GM19438 (cell line): ENCODE measurements around the gene GYPA.
"Not testable (repeated sequence)": the region's sequence is repeated elsewhere in the genome, so short reads cannot be mapped to it uniquely, and the experiment has no call there.

ENCODE experiments used
- ATAC-seq: cut with Tn5 transposase; IDR thresholded peaks from one replicate; pipeline ENCODE4 v1.9.1; 2021; ENCODE audit warnings: low read depth; ENCODE audit not compliant: unreplicated experiment

GYPA gene

GRCh38 chr4:144140594-144141295, at the start of gene GYPA:
GYPA (minus strand) TSS chr4:144140718; CDS start chr4:144140635, 83 bp downstream.
- not testable (repeated sequence) for ATAC-seq

- ATAC-seq = no peak
Measured at GRCh38 chr4:144190009-144190408, 49.5 kb upstream of the GYPA start.

DNA sequence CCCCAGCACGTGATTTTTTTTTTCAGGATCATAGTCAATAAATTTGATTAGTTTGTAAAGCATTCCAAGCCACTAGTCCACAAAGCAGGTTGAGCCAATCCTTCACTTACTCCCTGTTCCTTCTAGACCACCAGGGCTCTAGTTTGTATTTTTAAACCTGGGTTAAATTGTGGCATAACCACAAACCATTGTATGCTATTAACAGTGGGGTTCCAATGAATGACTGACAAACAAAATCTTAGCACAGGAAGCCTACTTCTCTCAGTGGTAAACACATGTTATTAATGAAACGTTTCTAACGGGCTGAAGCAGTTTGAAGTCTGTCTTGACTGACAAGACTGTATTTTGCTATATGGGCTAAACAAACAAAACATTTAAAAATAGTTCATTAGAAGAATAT, 48.6 kb upstream of the GYPA start:
- peak; percentile 82 for ATAC-seq

- ATAC-seq = no peak
Measured at GRCh38 chr4:144185086-144185485, 44.6 kb upstream of the GYPA start.

- no peak for ATAC-seq
Measured at GRCh38 chr4:144183165-144183564, 42.6 kb upstream of the GYPA start.

GRCh38 chr4:144181391-144181790, 40.9 kb upstream of the GYPA start:
- peak; percentile 50 for ATAC-seq

DNA sequence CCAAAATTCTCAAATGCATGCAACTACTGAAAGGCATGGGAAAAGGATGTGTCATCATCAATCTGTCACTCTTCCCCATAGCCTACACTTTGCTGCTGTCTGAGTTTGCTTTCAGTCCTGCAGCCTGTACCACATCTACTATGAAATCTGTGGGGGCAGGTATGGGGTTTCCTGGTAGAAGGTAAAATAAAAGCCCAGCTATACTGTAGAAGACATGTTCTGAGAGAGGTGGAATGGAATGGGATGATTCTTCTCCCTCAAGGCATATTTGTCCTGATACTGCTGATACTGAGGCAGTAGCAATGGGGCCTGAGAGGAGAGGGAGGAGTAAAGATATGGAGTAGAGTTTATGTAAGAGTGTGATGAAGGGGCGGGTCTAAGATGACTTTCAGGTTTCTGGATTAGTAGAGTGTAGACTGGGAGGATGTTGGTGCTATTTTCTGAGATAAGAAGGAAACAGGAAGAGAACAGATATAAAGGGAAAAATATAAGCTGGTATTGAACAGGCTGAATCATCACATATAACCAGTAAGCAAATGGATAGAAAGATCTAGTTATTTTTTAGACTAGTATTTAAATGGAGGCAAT, 38.7 kb upstream of the GYPA start:
- no peak for ATAC-seq

- ATAC-seq = no peak
Measured at GRCh38 chr4:144178414-144178813, 37.9 kb upstream of the GYPA start.

DNA sequence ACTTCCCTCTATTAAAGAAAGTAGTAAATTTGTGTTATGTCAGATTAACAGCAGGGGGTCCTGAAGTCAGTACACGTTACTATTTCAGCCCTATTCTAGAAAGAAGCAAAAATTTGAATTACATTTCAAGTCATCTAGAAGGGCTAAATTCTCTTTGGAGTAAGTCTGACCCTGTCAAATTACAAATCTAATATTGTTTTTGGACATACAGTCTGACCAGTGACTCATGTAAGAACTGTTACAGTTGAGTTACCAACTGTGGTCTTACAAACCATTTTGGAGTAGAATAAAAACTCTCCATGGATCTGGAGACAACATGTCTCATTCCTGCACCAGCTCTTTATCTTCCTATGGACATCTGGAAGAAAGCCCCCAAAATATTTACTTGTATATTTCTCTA, 36.0 kb upstream of the GYPA start:
- ATAC-seq = no peak

DNA sequence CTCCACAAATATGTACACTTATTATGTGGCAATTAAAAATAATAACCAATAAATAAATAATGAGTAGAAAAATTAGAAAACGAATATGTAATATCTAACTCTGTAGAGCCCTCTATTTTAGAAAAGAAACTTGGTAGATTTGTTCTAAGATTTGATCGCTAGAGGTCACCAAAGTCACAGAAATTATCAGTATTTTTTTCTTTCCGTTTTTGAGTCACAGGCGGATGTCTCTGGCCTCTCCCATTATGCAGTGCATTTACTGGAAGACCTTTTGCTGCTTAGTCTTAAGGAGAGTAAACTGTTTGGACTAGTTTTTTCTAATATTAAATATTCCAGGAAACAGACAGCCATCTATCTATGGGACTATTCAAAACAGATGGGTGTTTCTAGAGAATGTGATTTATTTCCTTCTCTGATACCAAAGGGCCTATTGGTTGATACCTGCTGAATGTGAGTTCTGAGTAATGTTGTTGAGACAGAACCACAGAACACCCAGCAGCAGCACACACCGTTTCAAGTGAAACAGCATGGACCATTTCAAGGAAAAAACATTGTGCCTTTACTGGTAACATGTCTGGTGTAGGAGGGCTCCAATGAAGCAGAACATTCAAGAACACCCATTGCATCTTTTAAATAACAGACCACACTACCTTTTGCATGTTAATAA, 34.0 kb upstream of the GYPA start:
- ATAC-seq = peak; percentile 84

GRCh38 chr4:144171697-144172096, 31.2 kb upstream of the GYPA start:
- no peak for ATAC-seq

DNA sequence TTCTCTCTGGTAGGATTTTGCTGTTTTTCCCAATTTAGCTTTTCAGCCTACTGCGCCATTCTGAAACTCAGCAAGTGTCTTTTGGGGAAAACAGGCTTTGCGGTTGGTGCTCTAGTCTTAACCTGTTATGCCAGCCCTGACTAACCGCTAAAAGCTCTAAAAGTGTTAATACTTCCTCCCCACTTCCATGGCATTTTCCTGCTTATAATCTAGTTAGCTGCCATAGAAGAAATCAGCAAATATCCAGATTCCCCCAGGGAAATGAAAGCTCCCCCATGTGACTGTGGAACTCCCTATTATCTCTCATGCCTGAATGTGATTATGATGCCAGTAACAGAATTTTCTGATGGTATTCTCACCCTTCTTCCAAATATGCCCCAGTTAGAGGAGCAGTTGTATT, 28.7 kb upstream of the GYPA start:
- ATAC-seq = no peak

DNA sequence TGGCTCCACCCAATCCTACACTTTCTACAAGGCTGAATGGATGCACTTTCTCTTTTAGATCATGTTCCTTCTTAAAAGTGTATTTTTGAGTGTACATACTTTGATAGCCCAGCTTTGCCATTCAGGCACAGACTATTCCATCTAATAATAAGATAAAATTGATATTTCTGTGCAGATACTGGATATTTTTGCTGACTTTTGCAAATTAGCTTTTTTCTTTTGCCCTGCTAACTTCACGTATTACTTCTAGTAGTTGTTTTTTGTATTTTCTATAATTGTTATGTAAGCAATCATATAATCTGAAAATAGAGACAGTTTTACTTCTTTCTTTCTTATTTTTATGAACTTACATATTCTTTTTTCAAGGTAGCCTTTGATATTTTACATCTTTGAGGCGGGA, 13.5 kb upstream of the GYPA start:
- no peak for ATAC-seq

DNA sequence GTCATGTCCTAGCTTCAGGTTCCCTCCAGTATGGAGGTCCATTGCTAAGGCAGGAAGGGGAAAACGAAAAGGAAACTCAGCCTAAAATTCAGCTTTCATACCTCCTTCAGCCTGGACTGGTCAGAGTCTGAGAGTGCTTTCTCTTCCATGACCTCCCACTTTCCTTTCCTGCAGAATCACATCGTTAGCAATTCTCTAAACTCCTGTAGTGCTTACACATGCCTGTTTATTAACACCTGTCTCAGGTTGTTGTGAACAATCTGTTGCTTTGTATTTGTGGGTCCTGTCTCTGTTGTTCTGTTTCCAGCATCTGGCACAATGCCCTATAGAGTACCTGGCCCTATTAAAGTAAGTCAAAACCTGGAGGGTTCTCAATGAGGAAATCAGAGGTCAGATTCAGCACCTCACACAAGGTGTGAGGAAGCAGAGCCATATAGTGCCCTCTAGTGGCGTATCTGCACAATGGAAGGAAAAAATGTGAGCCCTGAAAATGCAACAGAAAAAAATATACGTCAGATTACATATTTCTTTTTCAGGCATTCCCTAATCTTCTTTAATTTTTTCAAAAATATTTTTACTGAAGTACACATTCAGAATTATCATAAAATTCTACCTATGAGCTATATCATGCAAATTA, 2.3 kb upstream of the GYPA start:
- ATAC-seq = peak; percentile 74

DNA sequence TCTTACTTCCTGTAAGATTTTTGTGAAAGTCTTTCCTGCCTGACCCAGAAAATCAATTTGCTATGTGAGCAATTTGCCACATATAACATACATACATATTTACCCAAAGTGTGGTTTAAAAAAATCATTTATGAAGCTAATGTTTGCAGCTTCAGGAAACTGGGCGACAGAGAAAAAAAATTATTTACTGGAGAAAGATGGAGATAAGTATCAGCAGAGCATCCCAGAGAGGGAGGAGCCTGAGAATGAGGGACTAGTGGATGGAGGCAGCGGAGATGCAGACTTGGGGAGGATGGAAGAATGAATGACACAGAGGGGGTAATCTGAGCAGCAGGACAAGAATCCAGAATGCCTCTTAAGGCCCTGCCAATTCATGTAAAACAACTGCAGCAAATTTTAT, 975 bp upstream of the GYPA start:
- ATAC-seq = no peak

DNA sequence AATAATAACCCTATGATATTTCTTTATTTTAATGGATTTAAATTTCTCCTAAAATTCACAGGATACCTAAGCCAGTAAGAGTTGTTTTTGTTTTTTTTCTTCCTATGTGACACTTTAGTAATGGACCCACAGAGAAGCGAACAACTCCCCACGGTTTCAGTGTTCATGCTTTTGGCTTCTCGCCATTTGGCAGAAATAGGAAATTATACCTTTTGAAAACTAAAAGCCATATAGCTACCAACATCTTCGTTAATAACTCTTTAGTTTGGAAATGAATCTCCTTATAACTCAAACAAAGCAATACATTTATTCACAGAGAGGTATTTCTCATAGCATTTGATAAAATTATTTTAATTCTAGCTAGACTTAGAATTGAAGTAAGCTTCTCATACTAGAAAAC, 527 bp downstream of the GYPA start:
- not testable (repeated sequence) for ATAC-seq

- not testable (repeated sequence) for ATAC-seq
Measured at GRCh38 chr4:144139547-144139946, 971 bp downstream of the GYPA start.

GRCh38 chr4:144138239-144138638, 2.3 kb downstream of the GYPA start:
- not testable (repeated sequence) for ATAC-seq

- ATAC-seq = not testable (repeated sequence)
Measured at GRCh38 chr4:144137137-144137931, 3.2 kb downstream of the GYPA start.

GRCh38 chr4:144136189-144136588, 4.3 kb downstream of the GYPA start:
- ATAC-seq = not testable (repeated sequence)

GRCh38 chr4:144130167-144130566, 10.4 kb downstream of the GYPA start:
- not testable (repeated sequence) for ATAC-seq
